PC-9 (cell line): ENCODE data around the gene FAM78B. TPM values are rescaled to one million over a fixed set of nuclear protein-coding genes. Genes with fewer than 3 reads are reported as not detected.

ENCODE experiments used
- BruUV-seq: library from RNA; stranded (reverse); fragments of 400-500 nt; replicated peaks from 2 replicates; lab custom pipeline; 2021; lab: Mats Ljungman, UMichigan
- CTCF ChIA-PET: fragments of 300-600 bp; sonication (Branson Sonifier 250); formaldehyde crosslinking; loops from one replicate; lab custom pipeline; 2022; ENCODE audit warnings: antibody characterized with exemption; lab: Charles Lee
- POLR2A ChIA-PET: fragments of 300-600 bp; sonication (Branson Sonifier 250); formaldehyde crosslinking; loops from one replicate; lab custom pipeline; 2022; ENCODE audit warnings: antibody characterized with exemption; ENCODE audit not compliant: unreplicated experiment; lab: Charles Lee
- DNase-seq, 2 experiments: peaks; one replicate each; pipeline versions ENCODE4 v3.0.0 to v3.0.0-alpha.2; 2015 to 2022; ENCODE audit warnings: mixed read lengths in 1 of 2
- H2AFZ ChIP-seq: fragments of 200-600 bp; sonication (generic); 2 replicates; pipeline ENCODE4 v1.8.1; 2017; ENCODE audit warnings: antibody characterized with exemption
- H3F3A ChIP-seq: fragments of 200-600 bp; sonication (generic); 2 replicates; pipeline ENCODE4 v1.8.1; 2017; ENCODE audit warnings: antibody characterized with exemption, mild to moderate bottlenecking, low read depth; ENCODE audit not compliant: insufficient read depth
- H3K27ac ChIP-seq: fragments of 200-600 bp; sonication (generic); 2 replicates; pipeline ENCODE4 v1.6.1; 2016; ENCODE audit warnings: mixed run types
- H3K27me3 ChIP-seq: fragments of 200-600 bp; sonication (generic); 2 replicates; pipeline ENCODE4 v1.6.1; 2016; ENCODE audit warnings: low read depth, mixed run types; ENCODE audit not compliant: insufficient read depth
- H3K36me3 ChIP-seq: fragments of 200-600 bp; sonication (generic); 2 replicates; pipeline ENCODE4 v1.6.1; 2016; ENCODE audit warnings: low read depth, mixed run types
- H3K4me1 ChIP-seq: fragments of 200-600 bp; sonication (generic); replicated peaks from 2 replicates; pipeline ENCODE4 v1.6.1; 2016; ENCODE audit warnings: mixed run types; ENCODE audit not compliant: insufficient read depth
- H3K4me2 ChIP-seq: fragments of 200-600 bp; sonication (generic); 2 replicates; pipeline ENCODE4 v1.6.1; 2017; ENCODE audit warnings: mixed run types
- H3K4me3 ChIP-seq: fragments of 200-600 bp; sonication (generic); 2 replicates; pipeline ENCODE4 v1.6.1; 2016; ENCODE audit warnings: mixed run types
- H3K79me2 ChIP-seq: fragments of 200-600 bp; sonication (generic); 2 replicates; pipeline ENCODE4 v1.6.1; 2017; ENCODE audit warnings: low read depth, mixed run types
- H3K9me2 ChIP-seq: fragments of 200-600 bp; sonication (generic); 2 replicates; pipeline ENCODE4 v1.8.1; 2017; ENCODE audit warnings: mild to moderate bottlenecking; ENCODE audit not compliant: insufficient read depth
- H3K9me3 ChIP-seq: fragments of 200-600 bp; sonication (generic); 2 replicates; pipeline ENCODE4 v1.8.1; 2016; ENCODE audit warnings: low read depth; ENCODE audit not compliant: insufficient read depth
- H4K20me1 ChIP-seq: fragments of 200-600 bp; sonication (generic); 2 replicates; pipeline ENCODE4 v1.8.1; 2017; ENCODE audit not compliant: insufficient read depth
- CTCF ChIP-seq: fragments of 200-600 bp; sonication (generic); conservative IDR thresholded peaks from 2 replicates; pipeline ENCODE4 v1.6.1; 2017; ENCODE audit warnings: mixed run types, antibody characterized with exemption, mild to moderate bottlenecking, moderate library complexity
- EZH2 ChIP-seq: fragments of 200-600 bp; sonication (generic); IDR thresholded peaks from 2 replicates; pipeline ENCODE4 v1.8.0; 2017; ENCODE audit warnings: antibody characterized with exemption, low read depth
- intact Hi-C: fragments of 100-400 bp; cut with micrococcal nuclease; formaldehyde crosslinking; loops from one replicate; pipeline ENCODE4 v1.10.0; 2022; ENCODE audit not compliant: unreplicated experiment
- total RNA-seq: library from RNA; stranded (reverse); gene quantifications from 2 replicates; pipeline ENCODE4 v1.2.3, GENCODE V29; 2021

The FAM78B gene
- total RNA-seq, 1 experiment from 2014 or later, result not detected

GRCh38 chr1:166036092-166036491 is 130.7 kb downstream of the FAM78B start:
- intact Hi-C loops, result no loop called here
- H3F3A ChIP-seq, result no peaks in the 10 kb centered on the region
- H3K36me3 ChIP-seq, result no peaks in the 10 kb centered on the region
- no peaks in the 10 kb centered on the region for H3K4me1 ChIP-seq
- no peak for DNase-seq
- no peak overlapping the region for H3K4me3 ChIP-seq
- H3K27me3 ChIP-seq, result peaks cover 10% of the 10 kb centered on the region; the same call in 1 of the 2 replicates
- no peak overlapping the region for H2AFZ ChIP-seq
- CTCF ChIA-PET, result no interaction called here
- 0 out of 2 replicates have a peak, but pooled peaks cover 5% of the 10 kb centered on the region for H3K9me2 ChIP-seq
- no peaks in the 10 kb centered on the region for H3K79me2 ChIP-seq
- H3K9me3 ChIP-seq, result no peaks in the 10 kb centered on the region
- no TSS peak for BruUV-seq
- POLR2A ChIA-PET, result no interaction called here
- no peak overlapping the region for H3K4me2 ChIP-seq
- no peaks in the 10 kb centered on the region for H4K20me1 ChIP-seq
- no peak overlapping the region for H3K27ac ChIP-seq
- TF ChIP-seq CTCF (no peak), EZH2 (no peak)

- POLR2A ChIA-PET, result no interaction called here
- no peak for DNase-seq
- intact Hi-C loops, result no loop called here
- no peaks in the 10 kb centered on the region for H3K4me1 ChIP-seq
- no peak overlapping the region for H3K4me2 ChIP-seq
- H3K27me3 ChIP-seq, result no peaks in the 10 kb centered on the region; the same call in 1 of the 2 replicates
- BruUV-seq, result no TSS peak
- H3K27ac ChIP-seq, result no peak overlapping the region
- H3K9me2 ChIP-seq, result 0 out of 2 replicates have a peak, but pooled peaks cover 6% of the 10 kb centered on the region
- no peak overlapping the region for H2AFZ ChIP-seq
- no peaks in the 10 kb centered on the region for H3K9me3 ChIP-seq
- no peak overlapping the region for H3K4me3 ChIP-seq
- TF ChIP-seq CTCF, result no peak
- TF ChIP-seq EZH2, result no peak
- no peaks in the 10 kb centered on the region for H3K79me2 ChIP-seq
- no peaks in the 10 kb centered on the region for H3K36me3 ChIP-seq
- no peaks in the 10 kb centered on the region for H4K20me1 ChIP-seq
- H3F3A ChIP-seq, result no peaks in the 10 kb centered on the region
- CTCF ChIA-PET, result no interaction called here
These were observed 134.0 kb downstream of the FAM78B start for GRCh38 chr1:166032572-166033371.

- intact Hi-C loops, result no loop called here
- Histone ChIP-seq H3K79me2 (no peaks in the 10 kb centered on the region), H3K9me2 (0 out of 2 replicates have a peak, but pooled peaks cover 6% of the 10 kb centered on the region), H4K20me1 (no peaks in the 10 kb centered on the region), H3K9me3 (no peaks in the 10 kb centered on the region), H3K27ac (no peak overlapping the region), H2AFZ (no peak overlapping the region), H3F3A (no peaks in the 10 kb centered on the region), H3K27me3 (no peaks in the 10 kb centered on the region; the same call in 1 of the 2 replicates), H3K4me1 (no peaks in the 10 kb centered on the region), H3K4me2 (no peak overlapping the region), H3K4me3 (no peak overlapping the region), H3K36me3 (no peaks in the 10 kb centered on the region)
- BruUV-seq, result no TSS peak
- TF ChIP-seq CTCF (no peak), EZH2 (no peak)
- ChIA-PET CTCF (no interaction called here), POLR2A (no interaction called here)
- no peak for DNase-seq
These were observed 134.7 kb downstream of the FAM78B start for GRCh38 chr1:166031932-166032571.
